HG03575 (cell line): Measurements from ENCODE around the gene ZNF30.
"Not testable (repeated sequence)": the region's sequence is repeated elsewhere in the genome, so short reads cannot be mapped to it uniquely, and the experiment has no call there.

ENCODE experiments used
- ATAC-seq: cut with Tn5 transposase; IDR thresholded peaks from one replicate; pipeline ENCODE4 v1.9.1; 2021; ENCODE audit not compliant: unreplicated experiment, insufficient number of reproducible peaks, low FRiP score; ENCODE audit errors: extremely low read depth

Gene ZNF30

GRCh38 chr19:34979819-34980640, 53.3 kb downstream of the ZNF30 start:
- no peak for ATAC-seq

GRCh38 chr19:34982275-34982674, 55.6 kb downstream of the ZNF30 start:
- ATAC-seq: no peak

GRCh38 chr19:34983786-34984185, 57.1 kb downstream of the ZNF30 start:
- ATAC-seq: no peak

- ATAC-seq: no peak
These were observed 57.6 kb downstream of the ZNF30 start for GRCh38 chr19:34984287-34984686.

GRCh38 chr19:34985249-34986022, 58.7 kb downstream of the ZNF30 start:
- no peak for ATAC-seq

- no peak for ATAC-seq
These were observed 61.4 kb downstream of the ZNF30 start for GRCh38 chr19:34988119-34988518.

GRCh38 chr19:34989298-34989697, 62.6 kb downstream of the ZNF30 start:
- no peak for ATAC-seq

- ATAC-seq: no peak
These were observed 64.0 kb downstream of the ZNF30 start for GRCh38 chr19:34990578-34991192.

GRCh38 chr19:34991542-34992333, 65.0 kb downstream of the ZNF30 start:
- ATAC-seq: no peak

- not testable (repeated sequence) for ATAC-seq
These were observed 65.9 kb downstream of the ZNF30 start for GRCh38 chr19:34992582-34992981.

- no peak for ATAC-seq
These were observed 67.6 kb downstream of the ZNF30 start for GRCh38 chr19:34994286-34994642.
